Measurements from ENCODE around the gene PLEKHA8.

DNA sequence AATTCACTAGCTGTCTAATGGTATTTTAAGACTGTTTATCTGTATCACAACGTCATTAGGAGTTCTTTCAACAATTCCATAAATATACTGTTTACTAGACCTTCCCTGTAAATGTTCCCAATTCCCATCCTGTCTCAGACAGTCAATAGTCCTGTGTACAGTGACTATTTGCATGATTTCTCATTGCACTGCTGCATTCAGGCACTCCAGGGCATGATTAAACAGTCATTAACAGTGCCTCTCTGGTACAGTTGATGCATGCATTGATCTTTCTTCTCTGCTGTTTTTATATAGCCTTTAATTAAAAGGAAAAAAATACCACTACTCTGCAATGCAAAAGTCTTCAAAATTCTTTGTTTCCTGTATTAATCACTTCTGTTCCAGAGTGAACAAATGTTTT is 55.1 kb downstream of the PLEKHA8 start:
- TF ChIP-seq CTCF (IDR thresholded peaks at IDR 0.05) (no peak), POLR2A (IDR thresholded peaks at IDR 0.05) (no peak), EP300 (IDR thresholded peaks at IDR 0.05) (no peak), POLR2AphosphoS5 (IDR thresholded peaks at IDR 0.05) (no peak)

All from suprapubic skin (tissue), 4 donors.